ENCODE results near the gene SORCS3.

DNA sequence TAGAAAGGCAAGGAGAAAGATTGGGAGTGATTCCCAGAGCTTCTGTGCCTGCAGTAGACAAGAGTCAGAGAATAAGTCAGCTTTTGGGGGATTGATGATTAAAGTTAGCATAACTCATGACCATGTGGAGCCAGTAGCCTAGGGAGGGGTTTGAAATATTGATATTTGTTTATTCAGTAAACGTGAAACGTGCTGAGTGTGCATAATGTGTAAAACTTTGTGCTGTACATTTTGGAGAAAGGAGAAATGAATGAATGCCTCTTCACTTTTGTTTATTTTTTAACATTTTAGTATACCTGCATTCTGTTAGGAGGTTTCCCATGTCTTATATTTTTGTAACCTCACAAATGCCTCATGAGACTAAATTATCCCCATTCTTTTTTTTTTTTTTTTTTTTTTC, 272.3 kb downstream of the SORCS3 start:
- TF ChIP-seq, protein P1, sequence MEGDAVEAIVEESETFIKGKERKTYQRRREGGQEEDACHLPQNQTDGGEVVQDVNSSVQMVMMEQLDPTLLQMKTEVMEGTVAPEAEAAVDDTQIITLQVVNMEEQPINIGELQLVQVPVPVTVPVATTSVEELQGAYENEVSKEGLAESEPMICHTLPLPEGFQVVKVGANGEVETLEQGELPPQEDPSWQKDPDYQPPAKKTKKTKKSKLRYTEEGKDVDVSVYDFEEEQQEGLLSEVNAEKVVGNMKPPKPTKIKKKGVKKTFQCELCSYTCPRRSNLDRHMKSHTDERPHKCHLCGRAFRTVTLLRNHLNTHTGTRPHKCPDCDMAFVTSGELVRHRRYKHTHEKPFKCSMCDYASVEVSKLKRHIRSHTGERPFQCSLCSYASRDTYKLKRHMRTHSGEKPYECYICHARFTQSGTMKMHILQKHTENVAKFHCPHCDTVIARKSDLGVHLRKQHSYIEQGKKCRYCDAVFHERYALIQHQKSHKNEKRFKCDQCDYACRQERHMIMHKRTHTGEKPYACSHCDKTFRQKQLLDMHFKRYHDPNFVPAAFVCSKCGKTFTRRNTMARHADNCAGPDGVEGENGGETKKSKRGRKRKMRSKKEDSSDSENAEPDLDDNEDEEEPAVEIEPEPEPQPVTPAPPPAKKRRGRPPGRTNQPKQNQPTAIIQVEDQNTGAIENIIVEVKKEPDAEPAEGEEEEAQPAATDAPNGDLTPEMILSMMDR (IDR thresholded peaks at IDR 0.05), result no peak
- no peak for TF ChIP-seq EZH2 (IDR thresholded peaks at IDR 0.05; ENCODE audit: borderline replicate concordance, insufficient read depth, low read depth, low read length, poor library complexity, severe bottlenecking)

All from B cell (primary cell).